ENCODE data around the gene SLC10A2. TPM values are rescaled to one million over a fixed set of nuclear protein-coding genes. Genes with fewer than 3 reads are reported as not detected.
A peak's percentile ranks its signal among the peaks of the same experiment; 100 is the strongest.

The SLC10A2 gene
- total and polyA plus RNA-seq, 2 of the 4 experiments (the other 2 are of a cell fraction) = not detected

DNA sequence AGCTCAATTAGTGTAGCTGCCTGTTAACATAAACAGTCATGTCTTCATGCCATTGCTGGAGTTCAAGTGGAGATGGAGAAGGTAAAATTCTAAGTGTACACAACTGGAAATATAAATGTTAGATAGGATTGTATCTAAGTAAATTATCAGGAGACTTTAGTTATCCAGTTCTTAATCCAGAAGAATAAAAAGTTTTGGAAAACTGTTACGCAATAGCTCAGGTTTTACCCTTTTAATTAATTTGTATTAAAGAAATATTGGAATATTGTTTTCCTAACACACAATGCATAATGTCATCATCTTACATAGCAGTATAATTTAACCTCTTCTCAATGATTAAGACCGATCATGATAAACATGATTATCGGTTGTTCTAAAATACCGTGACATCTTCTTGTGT is 2.8 kb downstream of the SLC10A2 start:
- ChIA-PET POLR2A (ENCODE audit: unreplicated experiment) (no interaction called here), CTCF (interaction anchor here (0.9 kb wide), 1 partner anchor 19 kb away, joined by 3 read pairs; no protein-coding TSS in a partner anchor)
- no peak overlapping the region for H2AK9ac ChIP-seq (replicated peaks; ENCODE audit: low read depth, low read length, poor library complexity)
- H3K4me3 ChIP-seq (ENCODE audit: insufficient read depth, low read depth, low read length) = no peak overlapping the region
- ATAC-seq (ENCODE audit: low read depth) (no peak), DNase-seq (no peak)
- H4K8ac ChIP-seq (ENCODE audit: low read depth in 2 of 2, low read length in 2 of 2) = no peak overlapping the region
- no peaks in the 10 kb centered on the region for H3K79me1 ChIP-seq (ENCODE audit: low read depth in 1 of 2, low read length in 2 of 2)
- in situ Hi-C loops (cut with MboI; ENCODE audit: low sequenced_read_pairs) = no loop called here
- no peak overlapping the region for H2AK5ac ChIP-seq (ENCODE audit: low read depth, low read length)
- WGBS, 2 experiments (ENCODE audit: extremely low coverage in 2 of 2, insufficient read length in 1 of 2) = no CpG with 5 or more reads among the region's 4 CpGs
- H3K4ac ChIP-seq (ENCODE audit: low read depth, low read length) = no peak overlapping the region
- TF ChIP-seq CEBPB (IDR thresholded peaks at IDR 0.05; ENCODE audit: low read depth, low read length) (peak; percentile 80), CHD1 (IDR thresholded peaks at IDR 0.05; ENCODE audit: low read depth, low read length) (no peak)
- H4K20me1 ChIP-seq (ENCODE audit: insufficient read depth, low read length) = no peaks in the 10 kb centered on the region
- no peak overlapping the region for H4K5ac ChIP-seq (ENCODE audit: low read depth, low read length)
- intact Hi-C loops (cut with micrococcal nuclease) = no loop called here
- H3K56ac ChIP-seq (ENCODE audit: extremely low read depth, insufficient read depth, low read length) = no peak overlapping the region
- H3K23ac ChIP-seq (ENCODE audit: low read depth, low read length) = no peak overlapping the region
- H3K9ac ChIP-seq (ENCODE audit: low read depth, low read length) = no peak overlapping the region
- H3K9me1 ChIP-seq (ENCODE audit: insufficient read depth, low read length) = no peaks in the 10 kb centered on the region
- no peak overlapping the region for H2BK5ac ChIP-seq (ENCODE audit: low read depth, low read length, poor library complexity, severe bottlenecking)
- H3K36me3 ChIP-seq (ENCODE audit: control insufficient read depth, insufficient read depth, low read length) = no peaks in the 10 kb centered on the region
- no peak overlapping the region for H2BK15ac ChIP-seq (ENCODE audit: low read depth, low read length)
- no peak overlapping the region for H4K91ac ChIP-seq (ENCODE audit: insufficient read depth, low read depth, low read length)
- H3K4me2 ChIP-seq (ENCODE audit: low read depth, low read length) = no peak overlapping the region
- H3K27me3 ChIP-seq (ENCODE audit: control insufficient read depth, insufficient read depth, low read length) = no peaks in the 10 kb centered on the region
- no peaks in the 10 kb centered on the region for H3K4me1 ChIP-seq (ENCODE audit: control insufficient read depth, insufficient read depth, low read length)
- H2BK120ac ChIP-seq (ENCODE audit: low read depth, low read length) = no peak overlapping the region
- no TSS peak for BruUV-seq (replicated peaks)
- H3K27ac ChIP-seq (ENCODE audit: insufficient read depth, low read length) = no peak overlapping the region
- H3K9me3 ChIP-seq (ENCODE audit: control insufficient read depth, insufficient read depth, low read length) = peaks cover 17% of the 10 kb centered on the region
- H2AFZ ChIP-seq (replicated peaks; ENCODE audit: low read length, poor library complexity) = no peak overlapping the region
- H2BK20ac ChIP-seq (ENCODE audit: low read depth, low read length) = no peak overlapping the region
- dilution Hi-C loops (cut with HindIII; ENCODE audit: low sequenced_read_pairs, unreplicated experiment) = no loop called here
- no peak overlapping the region for H3K18ac ChIP-seq (ENCODE audit: low read depth, low read length)
- no peak overlapping the region for H3K14ac ChIP-seq (replicated peaks; ENCODE audit: low read depth, low read length)

Measured in IMR-90 (cell line).